ENCODE measurements around the gene KLF1.
"Not testable (repeated sequence)": the region's sequence is repeated elsewhere in the genome, so short reads cannot be mapped to it uniquely, and the experiment has no call there.

The KLF1 gene

GRCh38 chr19:12886969-12887747, at the start of gene KLF1:
Gene KLF1, minus strand, starts transcription at chr19:12887201. Its CDS starts 61 bp downstream, at chr19:12887140.
- no peak for DNase-seq

- no peak for DNase-seq
Measured at GRCh38 chr19:12936582-12936981, 49.6 kb upstream of the KLF1 start.

- DNase-seq: no peak
Measured at GRCh38 chr19:12935071-12935470, 48.1 kb upstream of the KLF1 start.

- DNase-seq: peak; percentile 76 to 84
Measured at GRCh38 chr19:12933287-12934072, 46.5 kb upstream of the KLF1 start, which contains the start of gene FARSA. Gene FARSA, minus strand, starts transcription at chr19:12933711. Its CDS starts 15 bp downstream, at chr19:12933696.

- no peak for DNase-seq
Measured at GRCh38 chr19:12932392-12933286, 45.6 kb upstream of the KLF1 start.

- no peak for DNase-seq
Measured at GRCh38 chr19:12930002-12930645, 43.1 kb upstream of the KLF1 start.

GRCh38 chr19:12924621-12925310, 37.8 kb upstream of the KLF1 start:
- no peak for DNase-seq

- no peak for DNase-seq
Measured at GRCh38 chr19:12922959-12923358, 36.0 kb upstream of the KLF1 start.

GRCh38 chr19:12921047-12921446, 34.0 kb upstream of the KLF1 start:
- DNase-seq: no peak

- DNase-seq: no peak
Measured at GRCh38 chr19:12918253-12918652, 31.3 kb upstream of the KLF1 start.

GRCh38 chr19:12915860-12916259, 28.9 kb upstream of the KLF1 start:
- DNase-seq: not testable (repeated sequence)

- no peak for DNase-seq
Measured at GRCh38 chr19:12913851-12914690, 27.1 kb upstream of the KLF1 start.

GRCh38 chr19:12913011-12913561, 26.1 kb upstream of the KLF1 start:
- peak; percentile 17 to 25 for DNase-seq

- DNase-seq: no peak
Measured at GRCh38 chr19:12912571-12912970, 25.6 kb upstream of the KLF1 start.

GRCh38 chr19:12907166-12907565, 20.2 kb upstream of the KLF1 start:
- no peak for DNase-seq

- no peak for DNase-seq
Measured at GRCh38 chr19:12899891-12900518, 13.0 kb upstream of the KLF1 start.

GRCh38 chr19:12896460-12896859, 9.5 kb upstream of the KLF1 start:
- no peak for DNase-seq

GRCh38 chr19:12893582-12893981, 6.6 kb upstream of the KLF1 start:
- no peak for DNase-seq

GRCh38 chr19:12891553-12892021, 4.6 kb upstream of the KLF1 start:
- DNase-seq: no peak
